NB4 (cell line): ENCODE data around the gene PCSK6.

Experiments
- MYC ChIP-seq: IDR thresholded peaks from 2 replicates; pipeline ENCODE4 v1.6.1; 2011; ENCODE audit warnings: low read depth, low read length
- POLR2A ChIP-seq: IDR thresholded peaks from 2 replicates; pipeline ENCODE4 v1.6.1; 2011; ENCODE audit warnings: mild to moderate bottlenecking; ENCODE audit not compliant: insufficient read length; ENCODE audit errors: extremely low read depth
- TF ChIP-seq, protein P1 (sequence below): IDR thresholded peaks from one replicate; pipeline ENCODE4 v1.5.1; 2012; ENCODE audit warnings: low read depth, low read length

DNA sequence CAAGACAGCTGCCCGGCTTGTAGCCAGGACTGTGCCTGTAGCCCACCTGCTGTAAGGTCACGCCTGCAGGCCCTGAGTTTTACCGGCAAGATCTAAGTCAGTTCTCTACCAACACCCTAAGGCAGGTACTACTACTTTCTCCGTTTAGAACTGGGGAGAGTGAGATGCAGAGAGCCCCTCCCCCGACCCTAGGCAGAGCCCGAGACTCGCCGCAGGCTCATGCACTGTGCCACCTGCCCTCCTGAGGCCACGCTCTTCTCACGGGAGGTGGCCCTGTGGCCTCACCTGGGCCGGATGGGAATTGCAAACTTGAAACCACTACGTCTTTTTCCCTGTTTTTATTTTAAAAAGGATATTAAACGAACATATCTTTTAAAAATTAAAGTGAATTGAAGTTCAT lies 36.9 kb upstream of the PCSK6 start:
- TF ChIP-seq, protein P1, sequence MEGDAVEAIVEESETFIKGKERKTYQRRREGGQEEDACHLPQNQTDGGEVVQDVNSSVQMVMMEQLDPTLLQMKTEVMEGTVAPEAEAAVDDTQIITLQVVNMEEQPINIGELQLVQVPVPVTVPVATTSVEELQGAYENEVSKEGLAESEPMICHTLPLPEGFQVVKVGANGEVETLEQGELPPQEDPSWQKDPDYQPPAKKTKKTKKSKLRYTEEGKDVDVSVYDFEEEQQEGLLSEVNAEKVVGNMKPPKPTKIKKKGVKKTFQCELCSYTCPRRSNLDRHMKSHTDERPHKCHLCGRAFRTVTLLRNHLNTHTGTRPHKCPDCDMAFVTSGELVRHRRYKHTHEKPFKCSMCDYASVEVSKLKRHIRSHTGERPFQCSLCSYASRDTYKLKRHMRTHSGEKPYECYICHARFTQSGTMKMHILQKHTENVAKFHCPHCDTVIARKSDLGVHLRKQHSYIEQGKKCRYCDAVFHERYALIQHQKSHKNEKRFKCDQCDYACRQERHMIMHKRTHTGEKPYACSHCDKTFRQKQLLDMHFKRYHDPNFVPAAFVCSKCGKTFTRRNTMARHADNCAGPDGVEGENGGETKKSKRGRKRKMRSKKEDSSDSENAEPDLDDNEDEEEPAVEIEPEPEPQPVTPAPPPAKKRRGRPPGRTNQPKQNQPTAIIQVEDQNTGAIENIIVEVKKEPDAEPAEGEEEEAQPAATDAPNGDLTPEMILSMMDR, result no peak
- no peak for TF ChIP-seq POLR2A
- TF ChIP-seq MYC, result no peak
